Right ventricle myocardium inferior (tissue), 1 donor: ENCODE measurements around the gene CARD14. TPM values are rescaled to one million over a fixed set of nuclear protein-coding genes. Genes with fewer than 3 reads are reported as not detected.
A peak's percentile ranks its signal among the peaks of the same experiment; 100 is the strongest.

ENCODE experiments used
- ATAC-seq: fragments of 200-7000 bp; cut with Tn5 transposase; one replicate; pipeline ENCODE4 v1.9.1; 2020; ENCODE audit warnings: mild to moderate bottlenecking, moderate library complexity
- DNase-seq: peaks from one replicate; pipeline ENCODE4 v3.0.0; 2021; ENCODE audit errors: missing footprints
- intact Hi-C: fragments of 100-400 bp; cut with DNase I; formaldehyde crosslinking; loops from one replicate; pipeline ENCODE4 v1.11.0; 2022
- long read RNA-seq: library from polyadenylated mRNA; unstranded; transcript quantifications from one replicate; pipeline ENCODE4 v2.0.0, GENCODE V29; 2021
- total RNA-seq: library from RNA; stranded (reverse); fragmentation: NEBNext Ultra II Directional; extraction: Animal tissue kit (Norgen Biotek cat#: 25700); gene quantifications from one replicate; pipeline ENCODE4 v1.2.1, GENCODE V29; 2021
- donor health status: DM: no; HTN: yes; CAD: no; lungs with severe emphysema.

Gene CARD14
- total RNA-seq = not detected
- long read RNA-seq = 0 reads

GRCh38 chr17:80169784-80170500 lies at the start of gene CARD14:
Gene CARD14 (plus strand): TSS chr17:80170030. CDS start chr17:80181439, 11,409 bp downstream.
- no peak for DNase-seq
- intact Hi-C loops = no loop called here
- ATAC-seq = no peak

- ATAC-seq (no peak), DNase-seq (peak; percentile 27)
- intact Hi-C loops = no loop called here
Measured at GRCh38 chr17:80122026-80122575, 47.7 kb upstream of the CARD14 start.

DNA sequence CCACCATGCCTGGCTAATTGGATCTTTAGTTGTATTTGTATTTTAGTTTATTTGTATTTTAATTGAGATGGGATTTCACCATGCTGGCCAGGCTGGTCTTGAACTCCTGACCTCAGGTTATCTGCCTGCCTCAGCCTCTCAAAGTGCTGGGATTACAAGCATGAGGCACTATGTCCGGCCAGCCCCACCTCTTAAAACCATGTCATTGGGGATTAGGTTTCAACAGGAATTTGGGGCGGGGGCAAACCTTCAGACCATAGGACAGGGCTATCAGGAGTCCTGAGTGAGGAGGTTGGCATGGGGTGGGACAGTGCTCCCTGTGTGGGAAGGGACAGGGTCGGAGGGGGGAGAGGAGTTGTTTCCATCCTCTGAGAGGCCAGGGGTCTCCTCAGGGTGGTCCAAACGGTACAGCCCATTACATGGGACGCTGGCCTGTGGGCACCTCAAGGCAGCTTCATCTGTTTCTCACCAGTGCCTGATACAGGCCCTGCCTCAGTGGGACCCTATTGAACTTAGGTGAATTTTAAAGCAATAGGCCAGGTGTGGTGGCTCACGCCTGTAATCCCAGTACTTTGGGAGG lies 46.8 kb upstream of the CARD14 start:
- no peak for ATAC-seq
- peak; percentile 45 for DNase-seq
- intact Hi-C loops = no loop called here

DNA sequence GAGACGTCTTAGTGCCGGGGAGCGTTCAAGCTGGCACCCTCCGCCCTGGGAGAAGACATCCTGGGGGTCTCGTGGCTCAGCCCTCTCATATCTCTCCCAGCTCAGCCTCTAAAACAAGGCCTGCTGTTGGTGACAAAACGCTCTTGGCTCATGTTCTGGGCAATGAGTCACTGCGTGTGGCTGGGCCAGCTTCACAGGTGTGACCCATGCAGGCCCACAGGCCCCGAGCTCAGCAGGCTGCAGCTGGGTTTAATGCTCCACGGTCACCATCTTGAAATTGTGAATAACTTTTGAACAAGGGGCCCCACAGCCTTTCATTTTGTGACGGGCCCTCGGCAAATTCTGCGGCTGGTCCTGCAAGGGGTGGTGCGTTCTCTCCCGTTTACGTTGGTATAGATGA lies 46.0 kb upstream of the CARD14 start:
- ATAC-seq (no peak), DNase-seq (peak; percentile 54)
- intact Hi-C loops = no loop called here

DNA sequence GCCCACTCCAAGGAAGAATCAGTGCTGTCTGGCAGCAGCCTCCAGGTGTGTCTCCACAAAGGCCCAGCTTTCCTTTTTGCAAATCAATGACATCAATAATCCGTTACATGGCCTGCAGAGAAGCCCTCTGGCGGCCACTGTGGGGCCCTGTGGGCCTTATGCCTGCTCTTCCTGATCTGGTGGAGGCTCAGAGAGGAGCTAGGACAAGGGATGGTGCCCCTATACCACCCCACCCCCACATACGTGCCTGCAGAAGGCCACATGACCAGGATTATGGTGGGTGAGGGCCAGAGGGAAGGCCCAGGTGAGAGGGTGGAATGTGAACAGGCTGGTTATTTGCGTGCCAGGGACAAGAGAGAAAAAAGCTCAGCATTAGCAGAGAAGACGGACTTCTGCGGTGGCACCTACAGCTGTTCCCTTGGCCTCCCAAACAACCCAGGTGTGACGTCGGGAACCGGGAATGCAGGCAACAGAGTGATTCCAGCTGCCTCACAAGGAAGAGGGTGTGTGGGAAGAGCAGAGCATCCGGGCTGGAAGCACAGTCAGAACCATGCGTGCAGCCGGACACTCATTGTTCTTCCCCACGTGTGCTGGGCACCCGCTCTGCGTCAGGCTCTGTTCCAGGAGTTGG lies 45.4 kb upstream of the CARD14 start:
- peak; percentile 52 for DNase-seq
- intact Hi-C loops = no loop called here
- ATAC-seq = no peak

- intact Hi-C loops = no loop called here
- DNase-seq (peak; percentile 41), ATAC-seq (no peak)
Measured at GRCh38 chr17:80125656-80126448, 44.0 kb upstream of the CARD14 start.

- ATAC-seq = no peak
- intact Hi-C loops = no loop called here
- no peak for DNase-seq
Measured at GRCh38 chr17:80126449-80126715, 43.4 kb upstream of the CARD14 start.

GRCh38 chr17:80129006-80129565 lies 40.7 kb upstream of the CARD14 start:
- ATAC-seq = no peak
- intact Hi-C loops = no loop called here
- DNase-seq = no peak

DNA sequence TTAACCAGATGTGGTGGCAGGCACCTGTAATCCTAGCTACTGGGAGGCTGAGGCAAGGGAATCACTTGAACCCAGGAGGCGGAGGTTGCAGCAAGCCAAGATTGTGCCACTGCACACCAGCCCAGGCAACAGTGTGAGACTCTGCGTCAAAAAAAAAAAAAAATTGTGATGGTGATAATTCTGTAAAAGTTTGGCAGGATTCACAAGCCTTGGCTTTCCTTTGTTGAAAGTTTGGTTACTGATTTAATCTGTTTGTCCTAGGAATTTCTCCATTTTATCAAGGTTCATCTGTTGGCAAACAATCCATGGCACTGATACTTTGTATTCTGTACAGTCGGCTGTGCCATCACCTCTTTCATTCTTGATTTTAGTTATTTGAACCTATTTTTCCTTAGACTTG lies 38.8 kb upstream of the CARD14 start:
- ATAC-seq (no peak), DNase-seq (no peak)
- intact Hi-C loops = no loop called here

DNA sequence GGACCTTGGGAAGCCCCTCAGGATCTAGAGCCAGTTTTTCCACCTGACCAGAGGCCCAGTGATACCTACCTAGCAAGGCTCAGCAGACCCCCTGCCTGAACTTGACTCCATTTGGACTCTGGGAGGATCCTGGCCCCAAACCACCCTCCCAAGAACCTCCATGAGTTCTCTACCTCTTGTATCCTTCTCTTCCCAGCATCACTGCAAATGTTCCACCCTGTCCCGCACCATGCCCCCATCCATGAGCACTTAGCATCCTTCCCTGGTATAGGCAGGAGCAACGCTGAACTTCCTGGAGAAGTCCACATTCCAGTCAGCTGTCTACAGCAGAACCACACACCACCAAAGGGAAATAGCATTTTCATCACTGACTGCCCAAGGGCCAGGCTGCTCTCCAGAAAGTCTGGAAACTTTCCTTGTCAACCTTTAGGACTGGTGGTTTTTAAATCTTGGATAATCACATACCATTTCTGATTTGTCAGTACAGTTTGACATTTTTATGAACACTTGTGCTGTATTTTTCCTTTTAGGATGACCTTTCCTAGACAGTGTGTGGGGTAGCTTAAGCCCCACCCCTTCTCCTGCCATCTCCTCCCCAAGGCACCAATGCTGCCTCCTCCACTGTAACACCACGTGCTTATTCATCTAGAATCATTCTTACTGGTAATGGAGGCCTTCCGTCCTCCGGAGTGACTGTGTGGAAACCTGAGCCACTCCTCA lies 36.8 kb upstream of the CARD14 start:
- DNase-seq = no peak
- intact Hi-C loops = no loop called here
- no peak for ATAC-seq

- DNase-seq (no peak), ATAC-seq (no peak)
- intact Hi-C loops = no loop called here
Measured at GRCh38 chr17:80133626-80133970, 36.2 kb upstream of the CARD14 start.

DNA sequence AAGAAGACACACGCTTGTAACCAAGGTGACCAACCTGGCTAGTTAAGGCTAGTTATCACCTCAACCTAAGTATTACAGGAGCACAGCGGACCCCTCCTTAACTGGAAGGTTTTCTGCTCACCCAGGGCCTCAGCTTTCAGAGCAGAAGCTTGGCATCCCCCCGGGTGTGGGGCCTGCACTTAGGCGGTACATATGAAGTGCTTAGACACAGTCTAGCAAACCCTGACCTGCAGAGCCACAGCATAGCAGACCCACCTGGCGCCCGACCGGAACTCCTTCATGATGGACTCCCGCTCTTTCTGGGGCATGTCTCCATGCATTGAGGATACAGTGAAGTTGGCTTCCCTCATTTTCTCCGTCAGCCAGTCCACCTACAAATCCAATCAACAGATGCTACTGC lies 32.7 kb upstream of the CARD14 start:
- intact Hi-C loops = no loop called here
- ATAC-seq = no peak
- no peak for DNase-seq

- DNase-seq (no peak), ATAC-seq (no peak)
- intact Hi-C loops = no loop called here
Measured at GRCh38 chr17:80138856-80139426, 30.9 kb upstream of the CARD14 start.

GRCh38 chr17:80141463-80142165 lies 28.2 kb upstream of the CARD14 start:
- DNase-seq = no peak
- intact Hi-C loops = no loop called here
- ATAC-seq = no peak

DNA sequence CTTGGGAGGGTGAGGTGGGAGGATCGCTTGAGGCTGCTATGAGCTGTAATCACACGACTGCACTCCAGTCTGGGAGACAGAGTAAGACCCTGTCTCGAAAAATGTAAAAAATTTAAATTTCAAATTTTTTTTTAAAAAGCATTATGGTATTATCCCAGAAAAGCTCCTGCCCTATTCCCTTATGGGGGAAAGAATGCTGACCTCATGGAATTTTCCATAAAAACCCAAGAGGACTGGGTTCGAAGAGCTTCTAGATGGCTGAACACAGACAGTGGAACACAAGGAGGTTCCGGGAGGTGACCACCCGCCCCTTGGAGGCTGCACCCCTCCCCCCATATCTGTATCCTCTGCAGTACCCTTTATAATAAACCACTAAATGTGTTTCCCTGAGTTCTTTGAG lies 26.9 kb upstream of the CARD14 start:
- DNase-seq = no peak
- intact Hi-C loops = no loop called here
- ATAC-seq = no peak

- intact Hi-C loops = loop anchor here (2.0 to 5.0 kb wide), 3 partner anchors 43 to 112 kb away; partner anchors contain the start of genes SGSH and SLC26A11
- ATAC-seq (no peak), DNase-seq (no peak)
Measured at GRCh38 chr17:80145076-80146075, 24.5 kb upstream of the CARD14 start.
